H1 (cell line): Measurements from ENCODE around the gene FOXN3. TPM values are rescaled to one million over a fixed set of nuclear protein-coding genes. Genes with fewer than 3 reads are reported as not detected.

Experiments used
- CTCF ChIA-PET: fragments of 300-600 bp; sonication (Branson Sonifier 250); formaldehyde crosslinking; loops from one replicate; lab custom pipeline; 2021; ENCODE audit not compliant: partially characterized antibody; lab: Charles Lee
- POLR2A ChIA-PET: fragments of 300-600 bp; sonication (Branson Sonifier 250); formaldehyde crosslinking; loops from one replicate; lab custom pipeline; 2021; ENCODE audit warnings: inconsistent platforms; ENCODE audit not compliant: partially characterized antibody; lab: Charles Lee
- DNase-seq, 2 experiments: peaks; one replicate each; pipeline versions ENCODE4 v3.0.0 to v3.0.0-alpha.2; 2010 to 2022; ENCODE audit warnings: low spot score in 2 of 2, low read depth in 1 of 2, mixed read lengths in 1 of 2
- FAIRE-seq: peaks from 2 replicates; lab custom pipeline; 2011; peaks lifted over from hg19 to GRCh38; lab: Jason Lieb, UNC
- H2AFZ ChIP-seq: 2 replicates; pipeline ENCODE4 v1.8.1; 2012; ENCODE audit warnings: low read length, inconsistent platforms
- H2AK5ac ChIP-seq: 2 replicates; pipeline ENCODE4 v1.6.1; 2013; ENCODE audit warnings: low read depth, low read length
- H2BK120ac ChIP-seq: replicated peaks from 2 replicates; pipeline ENCODE3; 2013; ENCODE audit warnings: low read depth, low read length, inconsistent platforms
- H2BK12ac ChIP-seq: 2 replicates; pipeline ENCODE4 v1.6.1; 2013; ENCODE audit warnings: low read depth, low read length
- H2BK15ac ChIP-seq: 2 replicates; pipeline ENCODE4 v1.6.1; 2013; ENCODE audit warnings: low read length
- H2BK20ac ChIP-seq: 2 replicates; pipeline ENCODE4 v1.6.1; 2013; ENCODE audit warnings: low read length
- H2BK5ac ChIP-seq: 2 replicates; pipeline ENCODE4 v1.6.1; 2013; ENCODE audit warnings: low read depth, low read length
- H3K14ac ChIP-seq: 2 replicates; pipeline ENCODE4 v1.6.1; 2013; ENCODE audit warnings: inconsistent platforms; ENCODE audit not compliant: insufficient read length
- H3K18ac ChIP-seq: 2 replicates; pipeline ENCODE4 v1.6.1; 2013; ENCODE audit warnings: low read length; ENCODE audit errors: extremely low read depth
- H3K23ac ChIP-seq: 2 replicates; pipeline ENCODE4 v1.6.1; 2013; ENCODE audit warnings: inconsistent platforms; ENCODE audit not compliant: insufficient read length
- H3K23me2 ChIP-seq: 2 replicates; pipeline ENCODE4 v1.6.1; 2013; ENCODE audit warnings: low read depth, low read length
- H3K27ac ChIP-seq: 2 replicates; pipeline ENCODE4 v1.6.1; 2011; ENCODE audit warnings: low read depth, low read length, inconsistent platforms
- H3K27me3 ChIP-seq, 4 experiments: replicated peaks in 1 of 4; 1 replicate in 1 of 4; 2 replicates in 3 of 4; pipeline versions ENCODE4 v1.6.1 to v1.8.1; 2011 to 2013; ENCODE audit warnings: low read length in 3 of 4, mild to moderate bottlenecking in 3 of 4, inconsistent platforms in 2 of 4, mixed read lengths in 2 of 4, moderate library complexity in 1 of 4; ENCODE audit not compliant: control insufficient read depth in 3 of 4, insufficient read depth in 3 of 4; ENCODE audit errors: extremely low read depth in 1 of 4
- H3K36me3 ChIP-seq, 4 experiments: 2 replicates each; pipeline versions ENCODE4 v1.6.1 to v1.8.1; 2011 to 2013; ENCODE audit warnings: mild to moderate bottlenecking in 4 of 4, low read length in 3 of 4, moderate library complexity in 2 of 4, control low read depth in 1 of 4, inconsistent platforms in 1 of 4; ENCODE audit not compliant: insufficient read depth in 4 of 4, control insufficient read depth in 2 of 4
- H3K4ac ChIP-seq: replicated peaks from 2 replicates; pipeline ENCODE3; 2013; ENCODE audit warnings: low read length, low read depth, mixed read lengths, inconsistent platforms; ENCODE audit not compliant: insufficient read length
- H3K4me1 ChIP-seq, 4 experiments: replicated peaks in 1 of 4; 1 replicate in 1 of 4; 2 replicates in 3 of 4; pipeline versions ENCODE4 v1.6.1 to v1.8.1; 2011 to 2013; ENCODE audit warnings: low read length in 3 of 4, inconsistent platforms in 2 of 4, mixed read lengths in 1 of 4; ENCODE audit not compliant: insufficient read depth in 4 of 4, control insufficient read depth in 3 of 4
- H3K4me2 ChIP-seq, 2 experiments: 2 replicates each; pipeline versions ENCODE4 v1.6.1 to v1.8.1; 2011 to 2013; ENCODE audit warnings: low read depth in 2 of 2, low read length in 2 of 2, control low read depth in 1 of 2, inconsistent platforms in 1 of 2, mild to moderate bottlenecking in 1 of 2; ENCODE audit not compliant: insufficient read depth in 1 of 2
- H3K4me3 ChIP-seq, 4 experiments: fragments of 200-600, 300-600 bp in 1 of 4; sonication (generic), shearing (Covaris generic), sonication (Bioruptor Twin) in 1 of 4; 2 replicates each; pipeline versions ENCODE4 v1.5.1 to v1.8.1; 2011 to 2016; ENCODE audit warnings: low read length in 4 of 4, low read depth in 3 of 4, control low read depth in 2 of 4, inconsistent platforms in 2 of 4, mild to moderate bottlenecking in 2 of 4, mixed read lengths in 1 of 4, moderate library complexity in 1 of 4; ENCODE audit not compliant: insufficient read depth in 2 of 4; ENCODE audit errors: extremely low read depth in 1 of 4
- H3K56ac ChIP-seq: replicated peaks from 2 replicates; pipeline ENCODE3; 2013; ENCODE audit warnings: low read depth, mild to moderate bottlenecking, mixed read lengths, low read length, inconsistent platforms; ENCODE audit not compliant: insufficient read length
- H3K79me1 ChIP-seq: 2 replicates; pipeline ENCODE4 v1.6.1; 2013; ENCODE audit warnings: low read depth, low read length, control low read depth
- H3K79me2 ChIP-seq, 2 experiments: 2 replicates each; pipeline versions ENCODE4 v1.6.1 to v1.8.1; 2012 to 2013; ENCODE audit warnings: low read length in 2 of 2, mild to moderate bottlenecking in 2 of 2, inconsistent platforms in 1 of 2; ENCODE audit not compliant: insufficient read depth in 2 of 2, control insufficient read depth in 1 of 2
- H3K9ac ChIP-seq, 4 experiments: replicated peaks in 1 of 4; 1 replicate in 1 of 4; 2 replicates in 3 of 4; pipeline versions ENCODE4 v1.6.1 to v1.8.1; 2011 to 2013; ENCODE audit warnings: low read depth in 3 of 4, low read length in 3 of 4, control low read depth in 2 of 4, mild to moderate bottlenecking in 2 of 4, moderate library complexity in 2 of 4, inconsistent platforms in 1 of 4; ENCODE audit errors: extremely low read depth in 1 of 4
- H3K9me3 ChIP-seq, 2 experiments: 2 replicates each; pipeline versions ENCODE4 v1.6.1 to v1.8.1; 2012 to 2013; ENCODE audit warnings: mild to moderate bottlenecking in 2 of 2, moderate library complexity in 2 of 2, control low read depth in 1 of 2, inconsistent platforms in 1 of 2, low read depth in 1 of 2, low read length in 1 of 2, mixed read lengths in 1 of 2; ENCODE audit not compliant: insufficient read depth in 2 of 2
- H4K20me1 ChIP-seq, 2 experiments: replicated peaks in 1 of 2; 2 replicates each; pipeline versions ENCODE3 to v1.8.1; 2011 to 2013; ENCODE audit warnings: inconsistent platforms in 2 of 2, low read length in 2 of 2, mild to moderate bottlenecking in 1 of 2; ENCODE audit not compliant: insufficient read depth in 2 of 2, control insufficient read depth in 1 of 2
- H4K5ac ChIP-seq: 2 replicates; pipeline ENCODE4 v1.6.1; 2013; ENCODE audit warnings: low read length, low read depth, mixed read lengths, inconsistent platforms; ENCODE audit not compliant: insufficient read length
- H4K8ac ChIP-seq: 2 replicates; pipeline ENCODE4 v1.8.0; 2013; ENCODE audit warnings: mild to moderate bottlenecking, moderate library complexity, low read length, inconsistent platforms; ENCODE audit not compliant: insufficient read depth; ENCODE audit errors: extremely low read depth
- H4K91ac ChIP-seq: replicated peaks from 2 replicates; pipeline ENCODE3; 2013; ENCODE audit warnings: low read length, mixed read lengths, inconsistent platforms; ENCODE audit not compliant: insufficient read length
- ASH2L ChIP-seq: fragments of 200-600, 300-600 bp; sonication (generic); IDR thresholded peaks from one replicate; pipeline ENCODE4 v1.7.1; 2017; ENCODE audit warnings: low read length
- BCL11A ChIP-seq, 2 experiments: IDR thresholded peaks; one replicate each; pipeline ENCODE4 v1.6.1; 2011; ENCODE audit warnings: low read depth in 2 of 2, low read length in 2 of 2, mild to moderate bottlenecking in 2 of 2
- CBX5 ChIP-seq: fragments of 300-800, 300-1000 bp; sonication (generic); IDR thresholded peaks from 2 replicates; pipeline ENCODE4 v1.7.1; 2016; ENCODE audit warnings: antibody characterized with exemption, low read length, low read depth
- GABPA ChIP-seq: IDR thresholded peaks from 2 replicates; pipeline ENCODE4 v1.6.1; 2011; ENCODE audit warnings: mild to moderate bottlenecking, low read length, moderate library complexity, borderline replicate concordance; ENCODE audit not compliant: insufficient read depth
- HDAC6 ChIP-seq: IDR thresholded peaks from one replicate; pipeline ENCODE4 v1.7.1; 2012; ENCODE audit warnings: low read depth, mild to moderate bottlenecking, inconsistent platforms, low read length, moderate library complexity
- NANOG ChIP-seq: IDR thresholded peaks from 2 replicates; pipeline ENCODE4 v1.6.1; 2011; ENCODE audit warnings: low read length, low read depth, mild to moderate bottlenecking, inconsistent platforms; ENCODE audit not compliant: insufficient read depth, poor library complexity, severe bottlenecking
- POLR2AphosphoS5 ChIP-seq: IDR thresholded peaks from 2 replicates; pipeline ENCODE4 v1.6.1; 2011; ENCODE audit warnings: low read depth, low read length
- SAP30 ChIP-seq: fragments of 300-600 bp; sonication (generic); IDR thresholded peaks from 2 replicates; pipeline ENCODE4 v1.7.1; 2012; ENCODE audit warnings: low read length, moderate library complexity, mild to moderate bottlenecking, inconsistent platforms; ENCODE audit not compliant: insufficient read depth, insufficient replicate concordance
- SP1 ChIP-seq: IDR thresholded peaks from 2 replicates; pipeline ENCODE4 v1.6.1; 2011; ENCODE audit warnings: low read depth, low read length
- SP2 ChIP-seq: IDR thresholded peaks from 2 replicates; pipeline ENCODE4 v1.6.1; 2012; ENCODE audit warnings: mild to moderate bottlenecking, low read length, inconsistent platforms
- TAF1 ChIP-seq: IDR thresholded peaks from 2 replicates; pipeline ENCODE4 v1.6.1; 2011; ENCODE audit warnings: mild to moderate bottlenecking, low read depth, low read length
- TAF7 ChIP-seq: optimal IDR thresholded peaks from 2 replicates; pipeline ENCODE3; 2011; ENCODE audit warnings: low read depth, mild to moderate bottlenecking, inconsistent platforms, low read length, moderate library complexity, borderline replicate concordance
- TCF12 ChIP-seq: IDR thresholded peaks from 2 replicates; pipeline ENCODE4 v1.6.1; 2011; ENCODE audit warnings: low read depth, mild to moderate bottlenecking, low read length
- TEAD4 ChIP-seq: IDR thresholded peaks from 2 replicates; pipeline ENCODE4 v1.6.1; 2012; ENCODE audit warnings: low read depth, low read length, inconsistent platforms, mixed read lengths
- YY1 ChIP-seq: IDR thresholded peaks from 2 replicates; pipeline ENCODE4 v1.6.1; 2011; ENCODE audit warnings: low read depth, mild to moderate bottlenecking, low read length
- WGBS, 2 experiments: shearing (Covaris generic) in 1 of 2; methylation state at CpG; one replicate each; pipeline versions ENCODE4 v1.1.6 to v1.1.7; 2013 to 2015; ENCODE audit warnings: low lambda C conversion rate in 2 of 2, mixed read lengths in 2 of 2, inconsistent platforms in 1 of 2, low coverage in 1 of 2, missing lambda C conversion rate in 1 of 2; ENCODE audit not compliant: insufficient replicate concordance in 2 of 2, insufficient coverage in 1 of 2, insufficient read length in 1 of 2; ENCODE audit errors: extremely low coverage in 1 of 2, missing lambda C conversion rate in 1 of 2; 5-methylcytosine and 5-hydroxymethylcytosine counted together
- polyA plus RNA-seq, 7 experiments: library from polyadenylated mRNA; depleted of rRNA in 3 of 7; stranded (reverse) in 5 of 7; unstranded in 2 of 7; fragments of >200 nt in 5 of 7; fragments of 200-250 nt in 2 of 7; gene quantifications; 1 replicate in 5 of 7; 2 replicates in 1 of 7; 4 replicates in 1 of 7; pipeline versions ENCODE4 v1.2.1 to v1.2.3, GENCODE V29; 2011 to 2013; ENCODE audit warnings: missing spikeins in 2 of 7, mixed read lengths in 2 of 7
- total RNA-seq: library from RNA; stranded (reverse); fragmentation: NEBNext Ultra II Directional; extraction: Animal tissue kit (Norgen Biotek cat#: 25700); gene quantifications from 2 replicates; pipeline ENCODE4 v1.2.1, GENCODE V29; 2021

Gene FOXN3
- total and polyA plus RNA-seq, 2 of the 8 experiments (the other 6 are each of a cell fraction or from before 2014, with no cell fraction given), result 52.6 to 178 TPM

- Histone ChIP-seq H4K5ac (no peak overlapping the region), H4K8ac (no peak overlapping the region), H3K18ac (no peak overlapping the region), H4K20me1 (peaks cover 3 to 13% of the 10 kb centered on the region in 2 experiments), H3K4me1 (no peaks in the 10 kb centered on the region), H3K9ac (no peak overlapping the region), H3K4me2 (no peak overlapping the region), H2BK5ac (no peak overlapping the region), H3K27ac (no peak overlapping the region), H2BK120ac (no peak overlapping the region), H2BK15ac (no peak overlapping the region), H3K4ac (no peak overlapping the region), H4K91ac (no peak overlapping the region), H3K14ac (no peak overlapping the region), H3K36me3 (peaks cover 0 to 8% (median 6%) of the 10 kb centered on the region in 4 experiments; a peak in 4 of 8 replicates), H3K4me3 (no peak overlapping the region), H3K9me3 (no peaks in the 10 kb centered on the region), H2BK20ac (no peak overlapping the region)
- DNase-seq, result no peak
- FAIRE-seq, result no peak
- 88% methylated on average over 4 of the region's 4 CpGs; no CpG with 5 or more reads in 1 of the 2 experiments for WGBS, 2 experiments
- TF ChIP-seq SP1 (no peak), BCL11A (IDR thresholded peaks at IDR 0.05; ENCODE audit: low read depth in 2 of 2, low read length in 2 of 2) (no peak), POLR2AphosphoS5 (no peak), TEAD4 (no peak), GABPA (no peak), HDAC6 (no peak), NANOG (no peak), CBX5 (no peak), YY1 (no peak), ASH2L (no peak), SAP30 (no peak), SP2 (no peak), TCF12 (no peak), TAF7 (no peak), TAF1 (no peak)
- TF ChIP-seq, all 59 proteins: peak for 0
- Histone ChIP-seq H3K79me2 (peaks cover 0 to 11% of the 10 kb centered on the region in 2 experiments; a peak in 3 of 4 replicates), H3K23me2 (no peaks in the 10 kb centered on the region), H3K27me3 (no peaks in the 10 kb centered on the region), H3K23ac (no peak overlapping the region), H2AK5ac (no peak overlapping the region), H3K56ac (no peak overlapping the region), H2BK12ac (no peak overlapping the region), H2AFZ (no peak overlapping the region), H3K79me1 (peaks cover 3% of the 10 kb centered on the region; the same call in 1 of the 2 replicates)
- ChIA-PET CTCF (interaction anchor here (1.2 to 1.4 kb wide), 4 partner anchors 9 to 192 kb away, joined by 3 to 5 read pairs (median 4); no protein-coding TSS in a partner anchor), POLR2A (no interaction called here)
Measured at GRCh38 chr14:89217891-89218290, 199.1 kb downstream of the FOXN3 start.
